HCT116 (cell line): ENCODE data around the gene TTC6. TPM values are rescaled to one million over a fixed set of nuclear protein-coding genes. Genes with fewer than 3 reads are reported as not detected.
A peak's percentile ranks its signal among the peaks of the same experiment; 100 is the strongest.

ENCODE experiments used
- ATAC-seq: fragments of 200-7000 bp; cut with Tn5 transposase; 2 replicates; pipeline ENCODE4 v1.9.1; 2020; ENCODE audit warnings: mild to moderate bottlenecking, moderate library complexity
- BruUV-seq: library from RNA; stranded (reverse); fragments of 400-500 nt; replicated peaks from 2 replicates; lab custom pipeline; 2021; lab: Mats Ljungman, UMichigan
- CTCF ChIA-PET: fragments of 300-600 bp; sonication (Branson Sonifier 250); formaldehyde crosslinking; loops from one replicate; lab custom pipeline; 2021; ENCODE audit warnings: antibody characterized with exemption; lab: Charles Lee
- POLR2A ChIA-PET: fragments of 300-600, 350-600 bp; sonication (Branson Sonifier 250); formaldehyde crosslinking; loops from one replicate; lab custom pipeline; 2021; ENCODE audit warnings: antibody characterized with exemption; lab: Charles Lee
- RAD21 ChIA-PET, 2 experiments: fragments of 300-600 bp; sonication (Branson Sonifier 250); formaldehyde crosslinking; loops; one replicate each; lab custom pipeline; 2023; ENCODE audit warnings: low total read pairs in 2 of 2; ENCODE audit not compliant: uncharacterized antibody in 2 of 2, unreplicated experiment in 2 of 2, low non-redundant PET in 1 of 2; lab: Charles Lee
- DNase-seq: peaks from one replicate; pipeline ENCODE4 v3.0.0-alpha.2; 2010; ENCODE audit warnings: low read depth, low spot score
- H2AFZ ChIP-seq: fragments of 200-600 bp; shearing (Covaris generic), sonication (generic); 2 replicates; pipeline ENCODE4 v1.6.1; 2017; ENCODE audit warnings: low read depth, mixed run types, mixed read lengths, antibody characterized with exemption, low read length; ENCODE audit not compliant: poor library complexity, severe bottlenecking
- H3K27ac ChIP-seq: 2 replicates; pipeline ENCODE4 v1.5.1; 2012; ENCODE audit warnings: low read depth, low read length
- H3K27me3 ChIP-seq: fragments of 200-600 bp; sonication (generic); 2 replicates; pipeline ENCODE4 v1.6.1; 2016; ENCODE audit warnings: mixed run types, low read length, mixed read lengths; ENCODE audit not compliant: insufficient read depth
- H3K36me3 ChIP-seq, 2 experiments: fragments of 200-500 bp in 1 of 2; fragments of 200-600 bp in 1 of 2; sonication (Bioruptor generic) in 1 of 2; sonication (generic) in 1 of 2; 2 replicates each; pipeline versions ENCODE4 v1.5.1 to v1.6.1; 2014 to 2016; ENCODE audit warnings: low read length in 2 of 2, inconsistent platforms in 1 of 2, mixed read lengths in 1 of 2, mixed run types in 1 of 2; ENCODE audit not compliant: insufficient read depth in 2 of 2, control insufficient read depth in 1 of 2
- H3K4me1 ChIP-seq, 2 experiments: fragments of 200-600 bp in 1 of 2; sonication (generic) in 1 of 2; 2 replicates each; pipeline versions ENCODE4 v1.5.1 to v1.6.1; 2012 to 2017; ENCODE audit warnings: low read length in 2 of 2, inconsistent platforms in 1 of 2, mild to moderate bottlenecking in 1 of 2, mixed read lengths in 1 of 2, mixed run types in 1 of 2, moderate library complexity in 1 of 2; ENCODE audit not compliant: insufficient read depth in 2 of 2, control insufficient read depth in 1 of 2
- H3K4me2 ChIP-seq: fragments of 200-600 bp; sonication (generic); 2 replicates; pipeline ENCODE4 v1.6.1; 2017; ENCODE audit warnings: mixed run types, low read length, mixed read lengths
- H3K4me3 ChIP-seq, 2 experiments: fragments of 200-600 bp in 1 of 2; sonication (generic) in 1 of 2; replicated peaks in 1 of 2; 2 replicates each; pipeline ENCODE4 v1.5.1; 2011 to 2016; ENCODE audit warnings: low read length in 2 of 2, control low read depth in 1 of 2, low read depth in 1 of 2, mild to moderate bottlenecking in 1 of 2, mixed read lengths in 1 of 2, mixed run types in 1 of 2
- H3K79me2 ChIP-seq: fragments of 200-600 bp; sonication (generic); 2 replicates; pipeline ENCODE4 v1.6.1; 2017; ENCODE audit warnings: mild to moderate bottlenecking, mixed run types, low read length, moderate library complexity, mixed read lengths; ENCODE audit not compliant: insufficient read depth
- H3K9ac ChIP-seq: fragments of 200-600 bp; sonication (generic); 2 replicates; pipeline ENCODE4 v1.6.1; 2016; ENCODE audit warnings: low read length, mixed read lengths
- H3K9me2 ChIP-seq: fragments of 200-600 bp; sonication (generic), shearing (Covaris generic); 2 replicates; pipeline ENCODE4 v1.6.1; 2017; ENCODE audit warnings: mixed run types, mild to moderate bottlenecking, moderate library complexity; ENCODE audit not compliant: insufficient read depth
- H3K9me3 ChIP-seq, 2 experiments: fragments of 200-500 bp in 1 of 2; fragments of 200-600 bp in 1 of 2; sonication (Bioruptor generic) in 1 of 2; sonication (generic) in 1 of 2; 2 replicates each; pipeline ENCODE4 v1.6.1; 2014 to 2017; ENCODE audit warnings: low read length in 2 of 2, mixed read lengths in 2 of 2, inconsistent platforms in 1 of 2, low read depth in 1 of 2, mild to moderate bottlenecking in 1 of 2, mixed run types in 1 of 2, moderate library complexity in 1 of 2; ENCODE audit not compliant: control insufficient read depth in 1 of 2, insufficient read depth in 1 of 2
- H4K20me1 ChIP-seq: fragments of 200-600 bp; sonication (generic), shearing (Covaris generic); 2 replicates; pipeline ENCODE4 v1.6.1; 2017; ENCODE audit warnings: mixed run types, mild to moderate bottlenecking, moderate library complexity; ENCODE audit not compliant: insufficient read depth
- ELF1 ChIP-seq: IDR thresholded peaks from 2 replicates; pipeline ENCODE4 v1.6.1; 2012; ENCODE audit warnings: low read depth, borderline replicate concordance
- EZH2 ChIP-seq: fragments of 200-600 bp; sonication (generic); IDR thresholded peaks from 2 replicates; pipeline ENCODE4 v1.6.1; 2017; ENCODE audit warnings: antibody characterized with exemption, mixed run types
- FOSL1 ChIP-seq: IDR thresholded peaks from 2 replicates; pipeline ENCODE4 v1.6.1; 2012; ENCODE audit warnings: low read depth
- RAD21 ChIP-seq: IDR thresholded peaks from 2 replicates; pipeline ENCODE4 v1.6.1; 2012; ENCODE audit warnings: low read depth, mild to moderate bottlenecking
- SP1 ChIP-seq: IDR thresholded peaks from 2 replicates; pipeline ENCODE4 v1.6.1; 2012; ENCODE audit warnings: low read depth
- ZFX ChIP-seq: fragments of 450-650 bp; IDR thresholded peaks from 2 replicates; pipeline ENCODE4 v1.6.1; 2017
- ZNF274 ChIP-seq: fragments of 200-500 bp; sonication (Bioruptor generic); IDR thresholded peaks from 2 replicates; pipeline ENCODE4 v1.6.1; 2014; ENCODE audit warnings: mild to moderate bottlenecking, low read depth, low read length, inconsistent platforms
- intact Hi-C: fragments of 100-400 bp; cut with micrococcal nuclease; formaldehyde crosslinking; loops from 2 replicates; pipeline ENCODE4 v1.10.0; 2022
- total RNA-seq: library from RNA; stranded (reverse); gene quantifications from one replicate; pipeline ENCODE4 v1.2.1, GENCODE V29; 2021; ENCODE audit not compliant: unreplicated experiment
- TF ChIP-seq, protein P1 (sequence below): IDR thresholded peaks from 2 replicates; pipeline ENCODE4 v1.6.1; 2011; ENCODE audit warnings: mild to moderate bottlenecking, low read length, moderate library complexity; ENCODE audit not compliant: insufficient replicate concordance; ENCODE audit errors: extremely low read depth

The TTC6 gene
- total RNA-seq, 1 experiment from 2014 or later: 0.10 TPM

DNA sequence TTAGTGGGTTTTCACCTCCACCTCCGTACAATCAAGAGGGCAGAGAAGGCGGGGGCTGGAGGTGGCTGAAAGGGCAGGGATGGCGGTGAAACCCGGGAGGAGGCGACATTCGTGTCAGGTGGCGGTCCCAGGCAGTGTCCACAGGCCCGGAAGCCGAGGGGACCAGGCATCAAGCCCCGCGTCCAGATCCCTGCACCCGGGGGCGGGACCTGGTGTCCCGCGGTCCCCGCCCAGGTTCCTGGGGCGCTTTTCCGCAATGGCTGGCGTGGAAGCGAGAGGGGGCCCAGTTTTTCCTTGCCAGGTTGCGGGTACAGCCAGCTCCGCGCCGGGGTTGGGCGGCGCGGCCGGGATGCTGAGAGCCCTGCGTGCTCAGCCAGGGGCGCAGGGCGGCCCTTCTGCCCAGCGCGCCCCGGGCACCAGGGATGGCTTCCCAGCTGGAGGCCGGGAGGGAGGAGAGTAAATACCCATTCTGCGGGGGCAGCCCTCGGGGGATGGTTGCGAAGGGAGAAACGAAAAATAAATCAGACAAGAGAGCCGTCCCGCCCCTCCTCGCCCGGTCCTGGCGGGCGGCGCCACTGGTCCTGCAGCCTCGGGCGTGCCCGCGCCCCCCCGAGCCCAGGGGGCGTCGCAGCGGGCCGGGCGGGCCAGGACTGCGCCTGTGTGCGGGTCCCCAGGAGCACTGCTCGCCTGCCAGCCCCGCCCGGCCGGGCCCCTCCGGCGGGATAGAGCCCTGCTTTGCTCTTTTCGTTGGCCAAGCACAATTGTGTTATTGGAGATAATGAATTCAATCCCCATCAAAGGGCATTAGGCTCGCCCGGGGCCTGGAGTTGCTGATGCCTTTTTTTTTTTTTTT lies 11.8 kb upstream of the TTC6 start:
- peak overlapping the region; percentile 82 for H2AFZ ChIP-seq
- RAD21 ChIA-PET: no interaction called here
- DNase-seq (no peak), ATAC-seq (peak; percentile 83)
- no peaks in the 10 kb centered on the region for H3K79me2 ChIP-seq
- CTCF ChIA-PET: interaction anchor here (1.4 kb wide), 1 partner anchor 353 kb away, joined by 3 read pairs; no protein-coding TSS in a partner anchor
- no peaks in the 10 kb centered on the region for H3K9me2 ChIP-seq
- no peaks in the 10 kb centered on the region for H3K9me3 ChIP-seq
- H3K27ac ChIP-seq: peak overlapping the region; percentile 43; the same call in 1 of the 2 replicates
- H3K9ac ChIP-seq: peak overlapping the region; percentile 53
- no TSS peak for BruUV-seq
- H3K36me3 ChIP-seq: no peaks in the 10 kb centered on the region
- no peak for TF ChIP-seq ELF1
- TF ChIP-seq ZFX: peak; percentile 43; the same call in 1 of the 2 replicates
- TF ChIP-seq, all 23 proteins: peak for 1
- Histone ChIP-seq H3K4me3 (peak overlapping the region; percentile 54 to 69), H4K20me1 (no peaks in the 10 kb centered on the region), H3K4me2 (peak overlapping the region; percentile 93), H3K4me1 (peaks cover 5 to 26% of the 10 kb centered on the region in 2 experiments), H3K27me3 (no peaks in the 10 kb centered on the region)
- intact Hi-C loops: no loop called here
- POLR2A ChIA-PET: no interaction called here

- Histone ChIP-seq H3K9me2 (no peaks in the 10 kb centered on the region), H3K9ac (0 out of 2 replicates have a peak overlapping the region, but pooled peaks have one; percentile 53), H3K4me2 (peak overlapping the region; percentile 93), H3K36me3 (no peaks in the 10 kb centered on the region), H3K27me3 (no peaks in the 10 kb centered on the region), H3K9me3 (no peaks in the 10 kb centered on the region), H3K79me2 (no peaks in the 10 kb centered on the region), H3K27ac (no peak overlapping the region), H3K4me3 (peak overlapping the region in 1 of 2 experiments; percentile 69; a peak in 2 of 4 replicates), H4K20me1 (no peaks in the 10 kb centered on the region), H3K4me1 (peaks cover 5 to 26% of the 10 kb centered on the region in 2 experiments), H2AFZ (peak overlapping the region; percentile 82)
- TF ChIP-seq, protein P1, sequence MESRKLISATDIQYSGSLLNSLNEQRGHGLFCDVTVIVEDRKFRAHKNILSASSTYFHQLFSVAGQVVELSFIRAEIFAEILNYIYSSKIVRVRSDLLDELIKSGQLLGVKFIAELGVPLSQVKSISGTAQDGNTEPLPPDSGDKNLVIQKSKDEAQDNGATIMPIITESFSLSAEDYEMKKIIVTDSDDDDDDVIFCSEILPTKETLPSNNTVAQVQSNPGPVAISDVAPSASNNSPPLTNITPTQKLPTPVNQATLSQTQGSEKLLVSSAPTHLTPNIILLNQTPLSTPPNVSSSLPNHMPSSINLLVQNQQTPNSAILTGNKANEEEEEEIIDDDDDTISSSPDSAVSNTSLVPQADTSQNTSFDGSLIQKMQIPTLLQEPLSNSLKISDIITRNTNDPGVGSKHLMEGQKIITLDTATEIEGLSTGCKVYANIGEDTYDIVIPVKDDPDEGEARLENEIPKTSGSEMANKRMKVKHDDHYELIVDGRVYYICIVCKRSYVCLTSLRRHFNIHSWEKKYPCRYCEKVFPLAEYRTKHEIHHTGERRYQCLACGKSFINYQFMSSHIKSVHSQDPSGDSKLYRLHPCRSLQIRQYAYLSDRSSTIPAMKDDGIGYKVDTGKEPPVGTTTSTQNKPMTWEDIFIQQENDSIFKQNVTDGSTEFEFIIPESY: no peak
- no peak for TF ChIP-seq RAD21
- TF ChIP-seq FOSL1: no peak
- no peak for TF ChIP-seq SP1
- TF ChIP-seq ZNF274: no peak
- no peak for TF ChIP-seq EZH2
- ChIA-PET CTCF (no interaction called here), RAD21 (no interaction called here), POLR2A (no interaction called here)
- DNase-seq: no peak
- intact Hi-C loops: no loop called here
- ATAC-seq: no peak
- BruUV-seq: no TSS peak
Measured at GRCh38 chr14:37584211-37585100, 11.0 kb upstream of the TTC6 start.
